Measurements from ENCODE around the gene ABLIM2. TPM values are rescaled to one million over a fixed set of nuclear protein-coding genes. Genes with fewer than 3 reads are reported as not detected.

Gene ABLIM2
- total and polyA plus RNA-seq, 2 of the 8 experiments (the other 6 are each of a cell fraction or from before 2014, with no cell fraction given): 2.8 to 3.0 TPM

DNA sequence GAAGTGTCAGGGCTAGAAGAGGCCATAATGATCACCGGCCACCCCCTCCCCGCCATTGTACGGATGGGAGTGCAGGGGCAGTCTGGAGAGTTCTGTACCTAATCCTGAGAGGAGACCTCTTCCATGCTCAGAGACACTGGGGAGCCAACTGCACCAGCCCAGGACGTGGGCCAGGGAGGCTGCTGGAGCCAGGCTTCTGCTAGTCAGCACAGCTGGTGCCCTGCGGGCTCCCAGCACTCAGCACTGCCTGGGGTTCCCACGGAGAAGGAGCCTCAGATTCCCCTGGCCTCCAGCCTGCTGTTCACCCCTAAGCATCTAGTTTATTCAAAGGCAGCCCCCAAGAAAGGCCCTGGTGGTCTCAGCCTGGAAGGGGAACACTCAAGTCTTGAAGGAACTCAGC lies 28.8 kb downstream of the ABLIM2 start:
- Histone ChIP-seq H3K23ac (ENCODE audit: insufficient read length) (no peak overlapping the region), H3K4me3 (ENCODE audit: extremely low read depth in 1 of 4, insufficient read depth in 2 of 4, low read depth in 3 of 4, low read length in 4 of 4) (no peak overlapping the region), H2BK15ac (ENCODE audit: low read length) (no peak overlapping the region), H2BK20ac (ENCODE audit: low read length) (no peak overlapping the region), H2BK12ac (ENCODE audit: low read depth, low read length) (no peak overlapping the region), H3K4me1 (replicated peaks in 1 of 4; ENCODE audit: control insufficient read depth in 3 of 4, insufficient read depth in 4 of 4, low read length in 3 of 4) (peaks cover 2 to 27% (median 15%) of the 10 kb centered on the region in 4 experiments), H3K4ac (replicated peaks; ENCODE audit: insufficient read length, low read depth, low read length) (no peak overlapping the region), H3K9me3 (ENCODE audit: insufficient read depth in 2 of 2, low read depth in 1 of 2, low read length in 1 of 2) (no peaks in the 10 kb centered on the region), H3K56ac (replicated peaks; ENCODE audit: insufficient read length, low read depth, low read length) (no peak overlapping the region), H2AFZ (ENCODE audit: low read length) (no peak overlapping the region), H3K18ac (ENCODE audit: extremely low read depth, low read length) (no peak overlapping the region), H3K36me3 (ENCODE audit: control insufficient read depth in 2 of 4, insufficient read depth in 4 of 4, low read length in 3 of 4) (no peaks in the 10 kb centered on the region), H4K5ac (ENCODE audit: insufficient read length, low read depth, low read length) (no peak overlapping the region), H2BK120ac (replicated peaks; ENCODE audit: low read depth, low read length) (no peak overlapping the region), H4K91ac (replicated peaks; ENCODE audit: insufficient read length, low read length) (no peak overlapping the region), H2BK5ac (ENCODE audit: low read depth, low read length) (no peak overlapping the region), H2AK5ac (ENCODE audit: low read depth, low read length) (no peak overlapping the region), H3K14ac (ENCODE audit: insufficient read length) (no peak overlapping the region), H3K9ac (replicated peaks in 1 of 4; ENCODE audit: extremely low read depth in 1 of 4, low read depth in 3 of 4, low read length in 3 of 4) (no peak overlapping the region), H3K27me3 (replicated peaks in 1 of 4; ENCODE audit: control insufficient read depth in 3 of 4, extremely low read depth in 1 of 4, insufficient read depth in 3 of 4, low read length in 3 of 4) (no peaks in the 10 kb centered on the region; a peak in 1 of 7 replicates), H4K20me1 (replicated peaks in 1 of 2; ENCODE audit: control insufficient read depth in 1 of 2, insufficient read depth in 2 of 2, low read length in 2 of 2) (no peaks in the 10 kb centered on the region), H3K4me2 (ENCODE audit: insufficient read depth in 1 of 2, low read depth in 2 of 2, low read length in 2 of 2) (no peak overlapping the region), H3K79me1 (ENCODE audit: low read depth, low read length) (no peaks in the 10 kb centered on the region), H4K8ac (ENCODE audit: extremely low read depth, insufficient read depth, low read length) (no peak overlapping the region; the same call in 1 of the 2 replicates), H3K27ac (ENCODE audit: low read depth, low read length) (no peak overlapping the region), H3K79me2 (ENCODE audit: control insufficient read depth in 1 of 2, insufficient read depth in 2 of 2, low read length in 2 of 2) (no peaks in the 10 kb centered on the region), H3K23me2 (ENCODE audit: low read depth, low read length) (no peaks in the 10 kb centered on the region)
- ChIA-PET CTCF (ENCODE audit: partially characterized antibody) (interaction anchor here (1.1 to 2.0 kb wide), 5 partner anchors 12 to 47 kb away, joined by 3 to 5 read pairs (median 5); no protein-coding TSS in a partner anchor), POLR2A (ENCODE audit: partially characterized antibody) (no interaction called here)
- 89% methylated on average over 6 of the region's 6 CpGs; no CpG with 5 or more reads in 1 of the 2 experiments for WGBS, 2 experiments (ENCODE audit: extremely low coverage in 1 of 2, insufficient coverage in 1 of 2, insufficient read length in 1 of 2, insufficient replicate concordance in 2 of 2, low coverage in 1 of 2, low lambda C conversion rate in 2 of 2, missing lambda C conversion rate in 1 of 2)
- FAIRE-seq (no peak), DNase-seq (ENCODE audit: low read depth in 1 of 2, low spot score in 2 of 2) (no peak)
- TF ChIP-seq TAF1 (IDR thresholded peaks at IDR 0.05; ENCODE audit: low read depth, low read length) (no peak), SP4 (IDR thresholded peaks at IDR 0.05; ENCODE audit: low read length) (no peak), CHD1 (IDR thresholded peaks at IDR 0.05; ENCODE audit: low read depth, low read length) (no peak), SP1 (IDR thresholded peaks at IDR 0.05; ENCODE audit: low read depth, low read length) (no peak), KDM5A (IDR thresholded peaks at IDR 0.05; ENCODE audit: low read length) (no peak), ATF3 (IDR thresholded peaks at IDR 0.05; ENCODE audit: insufficient read depth, low read depth, low read length) (no peak)

Data from H1 (cell line).